Activated T-helper 1 cell treated with anti-CD3 and anti-CD28 coated beads, Interleukin-2, amount 50 U/mL, for 16 hours (primary cell): Measurements from ENCODE around the gene CD47.

ENCODE experiments used
- DNase-seq, 2 donors: peaks; one replicate each; pipeline ENCODE4 v3.0.0-alpha.2; 2020; ENCODE audit warnings: low read depth in 1 of 2, low spot score in 1 of 2

Gene CD47

GRCh38 chr3:108117241-108117775 is 26.5 kb upstream of the CD47 start:
- no peak for DNase-seq

GRCh38 chr3:108114423-108115065 is 23.7 kb upstream of the CD47 start:
- DNase-seq, result no peak

GRCh38 chr3:108113975-108114374 is 23.1 kb upstream of the CD47 start:
- DNase-seq, result no peak

GRCh38 chr3:108110934-108111333 is 20.1 kb upstream of the CD47 start:
- DNase-seq, result no peak

- DNase-seq, result no peak
These were observed 17.6 kb upstream of the CD47 start for GRCh38 chr3:108108416-108108815.

GRCh38 chr3:108106449-108106848 is 15.6 kb upstream of the CD47 start:
- no peak for DNase-seq

- no peak for DNase-seq
These were observed 15.2 kb upstream of the CD47 start for GRCh38 chr3:108106031-108106430.

GRCh38 chr3:108103886-108104797 is 13.3 kb upstream of the CD47 start:
- no peak for DNase-seq

- no peak for DNase-seq
These were observed 12.4 kb upstream of the CD47 start for GRCh38 chr3:108103040-108103751.

GRCh38 chr3:108102420-108103039 is 11.7 kb upstream of the CD47 start:
- DNase-seq, result no peak

GRCh38 chr3:108100906-108101660 is 10.3 kb upstream of the CD47 start:
- DNase-seq, result no peak

- no peak for DNase-seq
These were observed 9.0 kb upstream of the CD47 start for GRCh38 chr3:108099679-108100428.

GRCh38 chr3:108099244-108099643 is 8.4 kb upstream of the CD47 start:
- no peak for DNase-seq

- DNase-seq, result no peak
These were observed 7.2 kb upstream of the CD47 start for GRCh38 chr3:108098003-108098370.

GRCh38 chr3:108097322-108098002 is 6.6 kb upstream of the CD47 start:
- no peak for DNase-seq

GRCh38 chr3:108096532-108097321 is 5.9 kb upstream of the CD47 start:
- no peak for DNase-seq

GRCh38 chr3:108093616-108094015 is 2.8 kb upstream of the CD47 start:
- DNase-seq, result no peak

GRCh38 chr3:108093021-108093420 is 2.2 kb upstream of the CD47 start:
- DNase-seq, result no peak
